GM21526 (cell line): ENCODE data around the gene MRTFA.
"Not testable (repeated sequence)": the region's sequence is repeated elsewhere in the genome, so short reads cannot be mapped to it uniquely, and the experiment has no call there.

ENCODE experiments used
- ATAC-seq: cut with Tn5 transposase; IDR thresholded peaks from one replicate; pipeline ENCODE4 v1.9.1; 2021; ENCODE audit warnings: moderate library complexity; ENCODE audit not compliant: unreplicated experiment, low FRiP score

The MRTFA gene

GRCh38 chr22:40378448-40378847 is 258.1 kb downstream of the MRTFA start:
- ATAC-seq, result not testable (repeated sequence)

- no peak for ATAC-seq
Measured at GRCh38 chr22:40377931-40378330, 258.6 kb downstream of the MRTFA start.

GRCh38 chr22:40376149-40376548 is 260.4 kb downstream of the MRTFA start:
- no peak for ATAC-seq

GRCh38 chr22:40374567-40374966 is 262.0 kb downstream of the MRTFA start:
- ATAC-seq, result no peak

GRCh38 chr22:40368836-40369235 is 267.7 kb downstream of the MRTFA start:
- ATAC-seq, result no peak

- ATAC-seq, result no peak
Measured at GRCh38 chr22:40368016-40368415, 268.5 kb downstream of the MRTFA start.

- no peak for ATAC-seq
Measured at GRCh38 chr22:40367342-40367741, 269.2 kb downstream of the MRTFA start.

- no peak for ATAC-seq
Measured at GRCh38 chr22:40366068-40366467, 270.5 kb downstream of the MRTFA start.

- ATAC-seq, result no peak
Measured at GRCh38 chr22:40364431-40364830, 272.1 kb downstream of the MRTFA start.

GRCh38 chr22:40363059-40363458 is 273.5 kb downstream of the MRTFA start:
- no peak for ATAC-seq

- no peak for ATAC-seq
Measured at GRCh38 chr22:40361100-40361499, 275.4 kb downstream of the MRTFA start.
